Right ventricle myocardium superior (tissue), 1 donor: ENCODE data around the gene HYAL3. TPM values are rescaled to one million over a fixed set of nuclear protein-coding genes. Genes with fewer than 3 reads are reported as not detected.
"Not testable (repeated sequence)": the region's sequence is repeated elsewhere in the genome, so short reads cannot be mapped to it uniquely, and the experiment has no call there.

Experiments
- ATAC-seq: fragments of 200-7000 bp; cut with Tn5 transposase; one replicate; pipeline ENCODE4 v1.9.1; 2020; ENCODE audit warnings: mild to moderate bottlenecking; ENCODE audit not compliant: poor library complexity
- DNase-seq: peaks from one replicate; pipeline ENCODE4 v3.0.0-alpha.2; 2020
- intact Hi-C: fragments of 100-400 bp; cut with DNase I; formaldehyde crosslinking; loops from one replicate; pipeline ENCODE4 v1.11.2; 2022
- total RNA-seq: library from RNA; stranded (reverse); fragmentation: NEBNext Ultra II Directional; extraction: Animal tissue kit (Norgen Biotek cat#: 25700); gene quantifications from one replicate; pipeline ENCODE4 v1.2.1, GENCODE V29; 2021
- donor health status: DM: no; HTN: yes; CAD: no; lungs with severe emphysema.

Gene HYAL3
- total RNA-seq, 1 donor from 2014 or later, result 1.2 TPM

- intact Hi-C loops, result no loop called here
- DNase-seq (no peak), ATAC-seq (no peak)
Observed at GRCh38 chr3:50266836-50267235, 32.4 kb downstream of the HYAL3 start.

GRCh38 chr3:50266017-50266416, 33.2 kb downstream of the HYAL3 start:
- intact Hi-C loops, result no loop called here
- no peak for ATAC-seq
- DNase-seq, result no peak

- DNase-seq, result no peak
- intact Hi-C loops, result no loop called here
- ATAC-seq, result no peak
Observed at GRCh38 chr3:50265571-50265970, 33.6 kb downstream of the HYAL3 start.

- ATAC-seq, result no peak
- no peak for DNase-seq
- intact Hi-C loops, result no loop called here
Observed at GRCh38 chr3:50264964-50265485, 34.2 kb downstream of the HYAL3 start.

GRCh38 chr3:50264383-50264963, 34.7 kb downstream of the HYAL3 start:
- peak; percentile 82 for DNase-seq
- intact Hi-C loops, result no loop called here
- ATAC-seq, result peak; percentile 13

- ATAC-seq (no peak), DNase-seq (no peak)
- intact Hi-C loops, result no loop called here
Observed at GRCh38 chr3:50263478-50264382, 35.5 kb downstream of the HYAL3 start.

GRCh38 chr3:50262778-50263177, 36.4 kb downstream of the HYAL3 start:
- intact Hi-C loops, result no loop called here
- no peak for DNase-seq
- no peak for ATAC-seq

GRCh38 chr3:50262200-50262599, 37.0 kb downstream of the HYAL3 start:
- DNase-seq, intact Hi-C loops, ATAC-seq: not testable (repeated sequence)

GRCh38 chr3:50261505-50261904, 37.7 kb downstream of the HYAL3 start:
- DNase-seq, result no peak
- ATAC-seq, result no peak
- intact Hi-C loops, result no loop called here

- intact Hi-C loops, result no loop called here
- ATAC-seq (no peak), DNase-seq (no peak)
Observed at GRCh38 chr3:50260942-50261441, 38.2 kb downstream of the HYAL3 start.

- DNase-seq (peak; percentile 98), ATAC-seq (peak; percentile 92)
- intact Hi-C loops, result no loop called here
Observed at GRCh38 chr3:50260027-50260941, 38.9 kb downstream of the HYAL3 start.

GRCh38 chr3:50259432-50260026, 39.7 kb downstream of the HYAL3 start:
- ATAC-seq (no peak), DNase-seq (no peak)
- intact Hi-C loops, result no loop called here

GRCh38 chr3:50258979-50259378, 40.2 kb downstream of the HYAL3 start:
- intact Hi-C loops, result no loop called here
- ATAC-seq (no peak), DNase-seq (no peak)

- ATAC-seq, result no peak
- intact Hi-C loops, result no loop called here
- no peak for DNase-seq
Observed at GRCh38 chr3:50258029-50258680, 41.0 kb downstream of the HYAL3 start.

- no peak for ATAC-seq
- intact Hi-C loops, result no loop called here
- DNase-seq, result peak; percentile 75
Observed at GRCh38 chr3:50256978-50257890, 42.0 kb downstream of the HYAL3 start.

GRCh38 chr3:50255251-50255615, 44.0 kb downstream of the HYAL3 start:
- ATAC-seq (no peak), DNase-seq (no peak)
- intact Hi-C loops, result no loop called here
